Measurements from ENCODE around the gene ENG.

Gene ENG

DNA sequence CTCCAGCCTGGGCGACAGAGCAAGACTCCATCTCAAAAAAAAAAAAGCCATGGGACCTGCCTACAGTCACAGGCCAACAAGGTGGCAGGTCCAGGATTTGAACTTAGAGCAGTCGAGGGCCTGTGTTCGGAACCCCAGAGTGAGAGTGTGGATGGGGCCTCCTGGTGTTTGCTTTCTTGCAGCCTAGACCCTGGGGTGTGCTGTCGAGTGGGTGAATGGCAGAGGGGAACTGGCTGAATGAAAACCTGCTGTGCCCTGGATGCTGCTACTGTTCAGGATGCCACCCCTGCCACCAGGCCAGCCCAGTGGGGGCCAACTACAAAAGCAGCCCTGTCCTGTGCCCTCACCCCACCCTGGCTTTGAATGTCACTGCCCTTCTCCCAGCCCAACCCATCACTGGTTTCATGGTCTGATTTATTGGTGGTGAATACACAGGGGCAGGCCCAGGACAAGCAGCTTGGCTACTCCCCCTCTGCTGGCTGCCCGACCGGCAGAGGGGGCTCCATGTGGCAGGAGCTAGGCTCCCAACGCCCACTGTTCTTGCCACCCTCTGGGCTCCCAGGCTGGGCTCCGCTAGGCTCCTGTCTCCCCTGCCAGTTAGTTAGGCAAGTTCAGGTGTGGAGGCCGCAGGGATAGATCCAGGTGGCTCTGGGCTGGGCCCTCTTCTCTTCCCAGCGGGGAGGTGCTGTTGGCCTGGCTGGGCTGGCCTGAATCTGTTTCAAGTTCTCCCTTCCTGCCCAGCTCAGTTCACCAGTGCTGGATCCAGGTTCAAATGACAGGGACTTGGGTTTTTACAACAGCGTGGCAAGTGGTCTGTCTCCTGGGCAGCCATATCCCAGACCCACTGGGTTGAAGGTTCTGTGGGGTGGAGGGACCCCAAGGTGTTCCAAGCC is 39.6 kb downstream of the ENG start:
- DNase-seq (ENCODE audit: low spot score), result no peak

DNA sequence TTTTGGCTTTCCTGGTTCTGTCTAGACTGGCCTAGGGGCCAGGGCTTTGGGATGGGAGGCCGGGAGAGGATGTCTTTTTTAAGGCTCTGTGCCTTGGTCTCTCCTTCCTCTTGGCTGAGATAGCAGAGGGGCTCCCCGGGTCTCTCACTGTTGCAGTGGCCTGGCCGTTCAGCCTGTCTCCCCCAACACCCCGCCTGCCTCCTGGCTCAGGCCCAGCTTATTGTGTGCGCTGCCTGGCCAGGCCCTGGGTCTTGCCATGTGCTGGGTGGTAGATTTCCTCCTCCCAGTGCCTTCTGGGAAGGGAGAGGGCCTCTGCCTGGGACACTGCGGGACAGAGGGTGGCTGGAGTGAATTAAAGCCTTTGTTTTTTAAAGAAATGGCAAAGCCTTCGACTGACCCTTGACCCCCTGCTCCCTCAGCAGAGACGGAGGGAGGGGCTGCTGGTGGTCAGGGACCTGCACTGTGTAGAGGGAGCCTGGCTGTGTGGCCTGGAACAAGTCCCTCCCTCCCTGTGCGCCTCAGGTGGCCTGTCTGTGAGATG is 40.7 kb downstream of the ENG start:
- no peak for DNase-seq (ENCODE audit: low spot score)

DNA sequence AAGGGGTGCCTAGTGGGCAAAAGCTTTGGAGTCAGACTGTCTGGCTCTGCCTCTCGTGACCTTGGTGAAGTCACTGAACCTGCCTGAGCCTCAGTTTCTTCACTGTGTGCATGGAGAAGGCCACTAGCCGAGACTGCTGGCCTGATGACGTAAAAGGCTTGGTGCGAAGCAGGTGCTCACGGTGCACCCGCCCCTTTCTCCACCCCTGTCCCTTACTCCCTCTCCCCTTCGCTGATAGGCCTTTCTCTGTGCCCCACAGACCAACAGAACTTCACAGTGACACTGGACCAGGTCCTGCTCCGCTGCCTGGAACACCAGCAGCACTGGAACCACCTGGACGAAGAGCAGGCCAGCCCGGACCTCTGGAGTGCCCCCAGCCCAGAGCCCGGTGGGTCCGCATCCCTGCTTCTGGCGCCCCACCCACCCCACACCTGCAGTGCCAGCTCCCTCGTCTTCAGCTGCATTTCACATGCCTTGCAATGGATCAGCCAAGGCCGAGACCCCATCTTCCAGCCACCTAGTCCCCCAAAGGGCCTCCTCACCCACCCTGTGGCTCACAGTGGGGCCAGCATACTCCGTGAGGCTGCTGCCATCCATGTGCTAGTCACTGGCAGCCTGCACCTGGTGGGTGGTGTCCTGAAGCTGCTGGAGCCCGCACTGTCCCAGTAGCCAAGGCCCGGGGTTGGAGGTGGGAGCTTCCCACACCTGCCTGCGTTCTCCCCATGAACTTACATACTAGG is 41.4 kb downstream of the ENG start:
- DNase-seq (ENCODE audit: low spot score), result no peak

DNA sequence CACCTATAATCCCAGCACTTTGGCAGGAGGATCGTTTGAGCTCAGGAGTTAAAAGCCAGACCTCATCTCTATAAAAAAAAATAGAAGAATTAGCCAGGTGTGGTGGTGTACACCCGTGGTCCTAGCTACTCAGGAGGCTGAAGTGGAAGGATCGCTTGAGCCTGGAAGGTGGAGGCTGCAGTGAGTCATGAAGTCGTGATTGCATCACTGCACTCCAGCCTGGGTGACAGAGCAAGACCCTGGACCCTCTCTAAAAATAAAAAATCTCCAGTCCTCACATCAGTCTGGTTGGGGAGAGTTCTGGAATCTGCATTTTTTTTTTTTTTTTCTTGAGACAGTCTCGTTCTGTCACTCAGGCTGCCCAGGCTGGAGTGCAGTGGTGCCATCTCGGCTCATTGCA is 42.4 kb downstream of the ENG start:
- DNase-seq (ENCODE audit: low spot score), result no peak

DNA sequence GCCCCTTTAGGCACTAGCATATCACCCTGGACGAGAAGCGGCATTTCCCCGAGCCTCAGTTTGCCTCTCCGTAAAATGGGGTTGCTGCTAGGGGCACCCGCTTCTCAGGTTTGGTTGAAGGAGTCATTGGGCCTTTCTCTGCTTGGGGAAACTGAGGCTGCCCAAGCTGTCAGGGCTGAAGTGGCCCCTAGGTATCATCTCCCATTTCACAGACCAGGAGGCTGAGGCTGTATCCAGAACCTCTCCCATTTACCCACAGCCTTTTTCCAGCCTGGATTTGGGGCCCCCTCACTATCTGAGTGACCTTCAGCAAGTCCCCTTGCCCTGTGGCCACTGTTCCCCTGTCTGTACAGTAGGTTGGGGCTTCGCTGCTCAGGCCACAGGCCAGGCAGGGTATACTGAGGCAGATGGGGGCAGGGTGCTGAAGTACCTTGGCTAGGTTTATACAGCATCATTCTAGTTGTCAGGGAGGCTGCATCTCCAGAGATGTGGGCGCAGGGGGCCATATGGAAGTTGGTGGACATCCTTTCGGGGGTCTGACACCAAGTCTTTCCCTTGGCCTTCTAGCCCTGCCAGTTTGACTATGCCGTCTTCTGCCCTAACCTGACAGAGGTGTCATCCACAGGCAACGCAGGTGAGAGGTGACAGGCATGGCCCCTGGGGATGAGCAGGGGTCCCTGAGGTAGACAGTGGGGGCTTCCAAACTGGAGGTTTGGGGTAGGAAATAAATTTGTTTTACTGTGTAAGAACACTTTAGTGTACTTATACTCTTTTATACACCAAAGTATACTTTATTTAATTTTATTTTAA is 43.9 kb downstream of the ENG start:
- no peak for DNase-seq (ENCODE audit: low spot score)

- DNase-seq (ENCODE audit: low spot score), result peak; percentile 80
These were observed 44.7 kb downstream of the ENG start for GRCh38 chr9:127809540-127810377.

GRCh38 chr9:127809002-127809539 is 45.4 kb downstream of the ENG start:
- no peak for DNase-seq (ENCODE audit: low spot score)

DNA sequence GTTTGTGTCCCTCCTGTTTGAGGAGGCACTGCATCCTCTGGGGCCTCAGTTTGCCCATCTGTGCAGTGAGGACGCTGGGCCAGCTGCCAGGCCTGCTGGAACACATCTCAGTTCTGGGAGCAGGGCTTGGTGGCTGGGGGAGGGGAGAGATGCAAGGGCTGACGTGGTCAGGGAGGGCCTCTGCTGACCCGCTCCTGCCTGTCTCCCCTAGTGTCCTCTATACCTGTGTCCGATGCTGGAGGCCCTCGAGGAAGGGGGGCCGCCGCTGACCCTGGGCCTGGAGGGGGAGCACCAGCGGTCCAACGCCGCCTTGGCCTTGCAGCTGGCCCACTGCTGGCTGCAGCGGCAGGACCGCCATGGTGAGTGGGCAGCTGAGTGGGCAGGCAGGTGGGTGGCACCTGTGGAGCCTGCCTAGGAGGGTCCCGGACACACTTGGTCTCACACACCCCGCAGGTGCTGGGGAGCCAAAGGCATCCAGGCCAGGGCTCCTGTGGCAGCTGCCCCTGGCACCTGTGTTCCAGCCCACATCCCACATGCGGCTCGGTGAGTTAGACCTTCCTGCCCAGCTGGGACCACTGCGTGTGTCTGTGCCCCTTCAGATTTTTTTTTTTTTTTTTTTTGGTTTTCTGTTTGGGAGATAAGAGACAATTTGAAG is 46.0 kb downstream of the ENG start:
- no peak for DNase-seq (ENCODE audit: low spot score)

DNA sequence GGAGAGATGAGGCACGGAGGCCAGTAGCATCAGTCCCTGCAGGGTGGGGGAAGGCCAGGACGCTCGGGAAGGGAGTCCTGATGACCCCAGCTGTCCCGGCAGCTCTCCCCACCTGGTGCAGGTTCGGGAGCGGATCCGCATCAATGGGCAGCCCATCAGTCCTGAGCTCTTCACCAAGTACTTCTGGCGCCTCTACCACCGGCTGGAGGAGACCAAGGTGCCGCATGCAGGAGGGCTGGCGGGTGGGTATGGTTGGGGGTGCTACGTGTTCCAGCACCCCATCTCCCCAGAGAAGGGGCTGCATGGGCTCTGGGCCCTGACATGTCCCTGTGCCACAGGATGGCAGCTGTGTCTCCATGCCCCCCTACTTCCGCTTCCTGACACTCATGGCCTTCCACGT is 47.6 kb downstream of the ENG start:
- no peak for DNase-seq (ENCODE audit: low spot score)

DNA sequence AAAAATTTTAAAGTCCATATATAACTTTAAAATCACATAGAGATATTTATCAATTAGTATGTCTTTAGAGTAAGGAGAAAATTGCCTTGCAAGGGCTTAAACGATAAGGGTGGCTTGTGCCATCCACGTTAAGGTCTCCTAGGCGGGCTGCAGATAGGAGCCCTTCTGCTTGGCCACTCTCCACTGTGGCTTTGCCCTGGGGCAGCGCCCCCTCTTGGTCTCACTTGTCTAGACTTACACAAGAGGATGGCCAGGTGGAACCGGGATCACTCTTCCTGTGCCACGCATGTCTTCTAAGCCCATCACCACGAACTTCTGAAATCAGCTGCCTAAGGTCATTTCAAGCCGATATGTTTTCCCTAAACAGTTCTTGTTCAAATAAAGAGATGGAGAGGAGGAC is 48.8 kb downstream of the ENG start:
- no peak for DNase-seq (ENCODE audit: low spot score)

GRCh38 chr9:127803507-127804352 is 50.7 kb downstream of the ENG start:
- peak; percentile 53 for DNase-seq (ENCODE audit: low spot score)

GRCh38 chr9:127802576-127803443 is 51.6 kb downstream of the ENG start, which contains the start of gene FPGS:
Gene FPGS (plus strand): TSS chr9:127802882. CDS start chr9:127802925, 43 bp downstream.
- peak; percentile 96 for DNase-seq (ENCODE audit: low spot score)

DNA sequence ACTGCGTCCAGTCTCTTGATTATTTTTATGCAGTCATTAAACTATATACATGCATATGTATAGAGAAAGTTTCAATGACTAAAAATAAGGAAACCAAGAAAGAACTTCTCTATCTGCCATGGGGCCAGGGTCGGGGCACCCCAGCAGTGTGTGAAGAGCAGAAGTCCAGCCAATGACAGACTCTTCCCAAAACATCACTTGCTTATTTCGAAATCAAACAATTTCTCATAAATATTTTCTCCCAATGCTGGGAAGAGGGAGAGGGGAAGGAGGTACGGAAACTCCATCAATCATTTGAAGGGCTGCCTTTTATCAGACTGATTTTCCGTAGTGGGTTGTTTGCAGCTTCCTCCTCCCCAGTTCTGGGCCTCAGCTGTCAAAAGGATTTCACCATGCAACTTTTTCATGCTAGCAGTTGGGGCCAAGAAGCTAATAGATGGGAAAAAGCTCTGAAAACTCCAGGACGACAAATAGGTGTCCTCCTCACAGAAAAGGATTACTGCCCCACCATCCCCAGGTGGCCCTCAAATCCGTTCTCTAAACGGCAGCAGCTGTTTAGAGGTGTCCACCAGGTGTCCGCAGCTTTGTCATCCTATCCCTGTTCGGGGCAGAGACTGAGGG is 52.4 kb downstream of the ENG start:
- DNase-seq (ENCODE audit: low spot score), result no peak

- no peak for DNase-seq (ENCODE audit: low spot score)
These were observed 57.5 kb downstream of the ENG start for GRCh38 chr9:127796852-127797370.

GRCh38 chr9:127796225-127796813 is 58.1 kb downstream of the ENG start:
- DNase-seq (ENCODE audit: low spot score), result no peak

DNA sequence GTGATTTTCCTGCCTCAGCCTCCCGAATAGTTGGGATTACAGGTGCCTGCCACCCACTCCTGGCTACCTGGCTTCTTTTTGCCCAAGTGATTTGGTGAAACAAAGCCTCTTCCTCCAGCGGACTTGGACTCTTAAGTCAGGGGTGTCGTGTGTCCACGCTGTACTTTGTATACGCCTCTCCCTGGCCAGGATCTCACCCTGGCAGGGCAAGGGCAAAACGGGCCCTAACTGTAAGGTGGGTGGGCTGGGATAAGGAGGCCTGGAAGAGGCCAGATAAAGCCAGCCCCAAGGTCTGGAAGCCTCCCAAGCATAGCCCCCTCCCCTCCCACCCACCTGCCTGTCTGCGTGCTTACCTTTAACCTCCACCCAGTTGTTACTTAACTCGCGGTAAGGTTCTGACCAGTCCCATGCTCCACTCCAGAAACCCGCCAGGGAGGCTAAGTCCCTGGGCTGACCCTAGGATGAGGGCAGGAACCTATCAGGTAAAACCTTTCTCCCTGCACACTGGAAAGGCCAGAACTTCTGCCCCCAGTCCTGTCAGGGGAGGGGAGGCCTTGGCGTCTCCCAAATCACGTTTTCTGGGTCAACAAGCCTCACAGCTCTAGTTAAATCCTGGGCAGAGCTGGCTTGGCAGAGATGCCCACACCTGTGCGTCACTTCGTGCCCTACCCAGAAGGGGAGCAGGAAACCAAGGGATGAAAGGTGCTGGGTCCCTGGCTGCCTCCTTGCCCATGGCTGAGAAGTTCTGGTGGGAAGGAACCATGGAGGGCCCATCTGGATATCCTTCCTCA is 60.3 kb downstream of the ENG start:
- DNase-seq (ENCODE audit: low spot score), result no peak
